Cardiac septum (tissue), 1 donor: ENCODE results near the gene PTH1R. TPM values are rescaled to one million over a fixed set of nuclear protein-coding genes. Genes with fewer than 3 reads are reported as not detected.
A peak's percentile ranks its signal among the peaks of the same experiment; 100 is the strongest.

Source experiments
- DNase-seq: peaks from one replicate; pipeline ENCODE4 v3.0.0-alpha.2; 2020; ENCODE audit warnings: low spot score
- intact Hi-C: fragments of 100-400 bp; cut with DNase I; formaldehyde crosslinking; loops from one replicate; pipeline ENCODE4 v1.14.0; 2022
- total RNA-seq: library from RNA; stranded (reverse); fragmentation: NEBNext Ultra II Directional; extraction: Animal tissue kit (Norgen Biotek cat#: 25700); gene quantifications from one replicate; pipeline ENCODE4 v1.2.1, GENCODE V29; 2021
- donor health status: DM: no; HTN: no; CAD: no.

Gene PTH1R
- total RNA-seq, 1 donor from 2014 or later: 5.4 TPM

DNA sequence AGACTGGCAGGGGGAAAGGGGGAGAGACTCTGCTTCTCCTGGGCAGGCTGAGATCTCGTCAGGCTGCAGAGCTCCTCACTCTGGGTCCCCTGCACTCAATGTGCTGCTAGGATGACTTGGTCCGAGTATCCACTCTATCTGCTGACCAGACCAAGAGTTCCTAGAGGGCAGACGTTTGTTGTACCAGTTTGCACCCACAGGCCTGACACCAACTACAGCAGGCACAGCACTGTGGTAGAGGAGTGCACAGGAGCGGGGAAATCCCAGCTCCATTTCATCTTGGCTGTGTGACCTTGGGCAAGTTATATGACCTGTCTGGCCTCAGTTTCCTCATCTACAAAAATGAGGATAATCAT, 70.0 kb downstream of the PTH1R start:
- DNase-seq: peak; percentile 67
- intact Hi-C loops: no loop called here

DNA sequence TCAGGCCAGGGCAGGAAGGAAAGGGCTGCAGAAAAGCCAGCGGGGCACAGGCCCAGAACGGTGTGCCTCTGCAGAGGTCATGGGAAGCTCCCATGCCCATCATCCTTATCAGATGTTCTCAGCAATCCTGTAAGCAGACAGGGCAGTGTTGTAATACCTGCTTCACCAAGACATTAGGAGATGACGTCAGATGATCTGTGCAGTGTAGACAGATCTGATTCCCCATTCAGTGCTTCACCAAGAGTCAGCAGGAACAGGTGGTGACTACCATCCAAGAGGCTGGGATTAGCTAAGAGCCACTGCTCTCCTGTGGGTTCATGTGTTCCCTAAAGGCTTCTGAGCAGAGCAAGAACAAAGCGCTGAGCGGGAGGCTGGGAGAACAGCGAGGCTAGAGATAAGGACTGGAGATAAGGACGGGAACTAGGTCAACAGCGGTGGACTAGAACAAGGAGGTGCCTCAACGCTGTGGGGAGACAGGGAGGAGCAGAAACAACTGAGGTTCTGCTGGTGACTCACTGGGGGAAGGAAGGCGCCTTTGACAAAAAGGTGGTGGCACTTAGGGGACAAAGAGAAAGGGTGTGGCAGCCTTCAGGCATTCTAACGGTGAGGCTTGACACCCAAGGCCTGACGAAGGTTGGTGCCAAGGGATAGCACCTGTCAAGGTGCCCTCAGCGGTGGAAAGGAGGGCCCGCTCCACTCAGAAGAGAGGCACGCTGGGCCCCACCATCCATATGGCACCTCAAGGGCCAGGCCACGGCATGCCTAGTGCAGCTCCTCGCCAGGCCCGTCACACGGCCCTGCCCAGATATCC, 70.7 kb downstream of the PTH1R start:
- intact Hi-C loops: loop anchor here (2.0 kb wide), 1 partner anchor 29 kb away; the partner anchor contains the start of gene CCDC12
- DNase-seq: peak; percentile 85

DNA sequence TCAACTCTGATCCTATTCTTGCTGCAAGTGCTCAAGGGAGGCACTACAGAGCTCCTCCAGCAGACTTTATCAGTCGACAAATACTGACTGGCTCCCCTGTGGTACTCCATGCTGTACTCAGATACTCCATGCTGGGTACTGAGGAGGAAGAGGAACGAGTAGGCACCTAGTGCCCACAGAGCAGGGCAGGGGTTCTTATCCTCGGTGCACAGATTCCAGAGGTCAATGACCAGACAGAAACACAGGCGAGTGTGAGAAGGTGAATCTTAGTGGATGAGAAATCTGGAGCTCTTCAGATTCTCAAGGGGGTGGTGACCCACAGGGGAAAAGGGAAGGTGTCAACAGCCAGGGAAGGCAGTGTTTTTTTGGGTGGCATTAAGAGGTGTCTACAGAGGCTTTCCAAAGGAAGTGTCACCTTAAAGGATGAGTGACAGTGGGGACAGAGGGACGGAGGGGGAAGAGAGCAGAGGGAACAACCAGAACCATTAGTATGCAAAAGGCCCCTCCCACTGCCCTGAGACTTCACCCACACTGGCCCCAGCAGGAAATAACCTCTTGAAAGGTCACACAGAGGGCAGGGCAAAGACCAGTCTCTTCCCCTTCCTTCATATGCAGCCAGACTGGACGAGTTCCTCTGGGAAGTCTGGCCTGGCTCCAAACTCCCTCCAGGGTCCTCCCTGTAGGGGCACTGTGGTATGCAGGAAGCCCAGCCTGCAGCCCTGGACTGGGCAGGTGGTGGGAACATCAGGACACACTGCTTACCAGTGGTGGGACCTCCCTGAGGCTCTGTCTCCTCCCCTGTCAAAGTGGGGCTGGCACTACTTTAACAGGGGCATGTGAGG, 71.5 kb downstream of the PTH1R start:
- no peak for DNase-seq
- intact Hi-C loops: loop anchor here (2.0 kb wide), 1 partner anchor 28 kb away; the partner anchor contains the start of gene CCDC12

DNA sequence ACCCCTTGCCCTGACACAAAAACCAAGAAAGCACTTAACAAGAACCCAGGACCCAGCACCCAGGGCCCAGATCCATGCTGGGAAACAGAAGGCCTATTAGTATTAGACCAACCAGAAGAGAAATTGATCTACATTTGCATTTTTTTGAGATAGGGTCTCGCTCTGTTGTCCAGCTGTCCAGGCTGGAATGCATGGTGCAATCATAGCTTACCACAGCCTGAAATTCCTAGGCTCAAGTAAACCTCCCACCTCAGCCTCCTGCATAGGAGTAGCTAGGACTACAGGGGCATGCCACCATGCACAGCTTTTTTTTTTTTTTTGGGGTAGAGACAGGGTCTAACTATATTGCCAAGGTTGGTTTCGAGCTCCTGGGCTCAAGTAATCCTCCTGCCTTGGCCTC, 72.7 kb downstream of the PTH1R start:
- DNase-seq: no peak
- intact Hi-C loops: no loop called here

DNA sequence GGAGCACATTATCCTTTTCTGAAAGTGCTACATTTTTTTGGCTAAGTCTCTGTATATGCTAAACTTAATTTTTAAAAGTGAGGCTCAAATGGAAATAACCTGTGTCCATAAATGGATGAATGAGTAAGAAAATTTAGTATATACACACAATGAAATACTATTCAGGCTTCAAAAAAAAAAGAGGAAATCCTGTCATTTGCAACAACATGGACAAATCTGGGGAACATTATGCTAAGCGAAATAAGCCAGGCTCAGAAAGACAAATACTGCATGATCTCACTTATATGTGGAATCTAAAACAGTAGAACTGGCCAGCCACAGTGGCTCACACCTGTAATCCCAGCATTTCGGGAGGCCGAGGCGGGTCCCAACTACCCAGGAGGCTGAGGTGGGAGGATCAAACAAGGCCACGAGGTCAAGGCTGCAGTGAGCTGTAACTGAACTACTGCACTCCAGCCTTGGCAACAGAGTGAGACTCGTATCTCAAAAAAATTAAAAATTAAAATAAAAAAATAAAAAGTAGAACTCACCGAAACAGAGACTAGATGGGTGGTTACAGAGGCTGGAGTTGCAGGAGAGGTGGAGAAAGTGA, 73.2 kb downstream of the PTH1R start:
- no peak for DNase-seq
- intact Hi-C loops: no loop called here

DNA sequence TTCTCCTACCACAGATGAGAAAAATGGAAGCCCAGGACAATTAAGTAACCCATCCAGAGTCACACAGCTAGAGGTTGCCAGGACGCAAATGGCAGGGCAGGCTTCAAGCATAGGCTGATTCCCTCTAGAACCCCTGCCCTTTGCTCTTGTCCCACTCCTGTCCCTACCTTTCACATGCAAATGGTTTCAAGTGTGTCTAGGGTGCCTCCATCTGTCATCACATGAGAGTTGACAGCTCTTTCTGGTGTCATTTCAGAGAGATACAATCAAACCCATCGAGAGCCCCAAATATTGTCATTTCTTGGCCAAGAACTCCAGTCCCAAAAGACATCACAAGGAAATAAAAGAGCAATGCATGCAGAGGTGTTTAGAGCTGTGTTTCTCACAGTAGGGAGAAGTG, 75.3 kb downstream of the PTH1R start:
- intact Hi-C loops: no loop called here
- no peak for DNase-seq

Other genes starting within 250 kb of the PTH1R start
- 32.5 TPM for gene ALS2CL, start 184.0 kb upstream of the PTH1R start, total RNA-seq
- gene TMIE, start 176.3 kb upstream of the PTH1R start, total RNA-seq: 0.51 TPM
- 0.78 TPM for gene PRSS50, start 159.9 kb upstream of the PTH1R start, total RNA-seq
- 3,804 TPM for gene MYL3, start 14.3 kb upstream of the PTH1R start, total RNA-seq
- 35.6 TPM for gene CCDC12, start 99.0 kb downstream of the PTH1R start, total RNA-seq
- gene NBEAL2, start 101.9 kb downstream of the PTH1R start, total RNA-seq: 14.2 TPM